Mesenchymal stem cell (in vitro differentiated cells and primary cell): ENCODE data around the gene EPB41L2.

Experiments used
- DNase-seq: peaks from one replicate; pipeline ENCODE4 v3.0.0-alpha.2; 2013
- H2AFZ ChIP-seq: one replicate; pipeline ENCODE4 v1.6.1; 2013; ENCODE audit warnings: low read depth, mild to moderate bottlenecking, control low read depth, inconsistent platforms, low read length, moderate library complexity
- H2AK5ac ChIP-seq: 2 replicates; pipeline ENCODE4 v1.6.1; 2013; ENCODE audit warnings: low read length, moderate library complexity, mild to moderate bottlenecking, inconsistent platforms; ENCODE audit not compliant: severe bottlenecking
- H2BK120ac ChIP-seq: one replicate; pipeline ENCODE4 v1.6.1; 2013; ENCODE audit warnings: low read depth, mild to moderate bottlenecking, inconsistent platforms, low read length, moderate library complexity
- H2BK12ac ChIP-seq, 2 experiments: one replicate each; pipeline ENCODE4 v1.6.1; 2013; ENCODE audit warnings: inconsistent platforms in 2 of 2, low read length in 2 of 2, mild to moderate bottlenecking in 2 of 2, moderate library complexity in 2 of 2, control low read depth in 1 of 2
- H2BK15ac ChIP-seq: one replicate; pipeline ENCODE4 v1.6.1; 2013; ENCODE audit warnings: mild to moderate bottlenecking, low read depth, inconsistent platforms; ENCODE audit not compliant: poor library complexity, severe bottlenecking
- H2BK5ac ChIP-seq: 2 replicates; pipeline ENCODE4 v1.6.1; 2013; ENCODE audit warnings: low read depth, mild to moderate bottlenecking, low read length, control low read depth, inconsistent platforms; ENCODE audit not compliant: poor library complexity, severe bottlenecking
- H3K14ac ChIP-seq, 2 experiments: one replicate each; pipeline ENCODE4 v1.6.1; 2013; ENCODE audit warnings: inconsistent platforms in 2 of 2, low read length in 2 of 2, control low read depth in 1 of 2, mild to moderate bottlenecking in 1 of 2, moderate library complexity in 1 of 2
- H3K18ac ChIP-seq, 2 experiments: one replicate each; pipeline ENCODE4 v1.6.1; 2013; ENCODE audit warnings: inconsistent platforms in 2 of 2, low read length in 2 of 2, control low read depth in 1 of 2, low read depth in 1 of 2, mild to moderate bottlenecking in 1 of 2
- H3K23ac ChIP-seq, 2 experiments: one replicate each; pipeline ENCODE4 v1.6.1; 2013; ENCODE audit warnings: inconsistent platforms in 2 of 2, low read length in 2 of 2, mild to moderate bottlenecking in 2 of 2, moderate library complexity in 2 of 2, control low read depth in 1 of 2
- H3K27ac ChIP-seq: 2 replicates; pipeline ENCODE4 v1.5.1; 2013; ENCODE audit warnings: mild to moderate bottlenecking, moderate library complexity, low read length, control low read depth, inconsistent platforms; ENCODE audit not compliant: poor library complexity, severe bottlenecking
- H3K27me3 ChIP-seq, 2 experiments: 2 replicates each; pipeline versions ENCODE4 v1.6.1 to v1.7.0; 2013; ENCODE audit warnings: low read length in 2 of 2, mild to moderate bottlenecking in 2 of 2, moderate library complexity in 2 of 2, control low read depth in 1 of 2, inconsistent platforms in 1 of 2; ENCODE audit not compliant: control insufficient read depth in 1 of 2, insufficient read depth in 1 of 2
- H3K36me3 ChIP-seq, 2 experiments: 2 replicates each; pipeline versions ENCODE4 v1.6.1 to v1.7.0; 2013; ENCODE audit warnings: low read length in 2 of 2, control low read depth in 1 of 2, inconsistent platforms in 1 of 2, low read depth in 1 of 2, mild to moderate bottlenecking in 1 of 2; ENCODE audit not compliant: insufficient read depth in 2 of 2, control insufficient read depth in 1 of 2
- H3K4ac ChIP-seq, 2 experiments: one replicate each; pipeline ENCODE4 v1.6.1; 2013; ENCODE audit warnings: inconsistent platforms in 2 of 2, low read length in 2 of 2, mild to moderate bottlenecking in 2 of 2, moderate library complexity in 2 of 2, control low read depth in 1 of 2, low read depth in 1 of 2
- H3K4me1 ChIP-seq: 2 replicates; pipeline ENCODE4 v1.6.1; 2013; ENCODE audit warnings: low read depth, low read length, control low read depth; ENCODE audit not compliant: control insufficient read depth, insufficient read depth
- H3K4me2 ChIP-seq: 2 replicates; pipeline ENCODE4 v1.6.1; 2013; ENCODE audit warnings: low read length, mild to moderate bottlenecking, inconsistent platforms; ENCODE audit not compliant: poor library complexity, severe bottlenecking
- H3K4me3 ChIP-seq, 2 experiments: 2 replicates each; pipeline versions ENCODE4 v1.5.1 to v1.7.0; 2013; ENCODE audit warnings: low read length in 2 of 2, mild to moderate bottlenecking in 2 of 2, control low read depth in 1 of 2, low read depth in 1 of 2; ENCODE audit not compliant: insufficient read depth in 1 of 2
- H3K79me1 ChIP-seq: replicated peaks from 2 replicates; pipeline ENCODE4 v1.6.1; 2013; ENCODE audit warnings: mild to moderate bottlenecking, control low read depth, low read length, inconsistent platforms; ENCODE audit not compliant: poor library complexity, severe bottlenecking
- H3K9ac ChIP-seq: 2 replicates; pipeline ENCODE4 v1.7.0; 2013; ENCODE audit warnings: mild to moderate bottlenecking, low read length, moderate library complexity
- H3K9me3 ChIP-seq: 2 replicates; pipeline ENCODE4 v1.7.0; 2013; ENCODE audit warnings: mild to moderate bottlenecking, low read length; ENCODE audit not compliant: control insufficient read depth
- H4K8ac ChIP-seq: one replicate; pipeline ENCODE4 v1.6.1; 2013; ENCODE audit warnings: inconsistent platforms, mild to moderate bottlenecking, low read length, moderate library complexity
- H4K91ac ChIP-seq: one replicate; pipeline ENCODE4 v1.6.1; 2013; ENCODE audit warnings: mild to moderate bottlenecking, low read length, inconsistent platforms
- WGBS: methylation state at CpG from one replicate; pipeline ENCODE4 v1.1.7; 2013; ENCODE audit warnings: mixed read lengths; 5-methylcytosine and 5-hydroxymethylcytosine counted together

EPB41L2 gene

DNA sequence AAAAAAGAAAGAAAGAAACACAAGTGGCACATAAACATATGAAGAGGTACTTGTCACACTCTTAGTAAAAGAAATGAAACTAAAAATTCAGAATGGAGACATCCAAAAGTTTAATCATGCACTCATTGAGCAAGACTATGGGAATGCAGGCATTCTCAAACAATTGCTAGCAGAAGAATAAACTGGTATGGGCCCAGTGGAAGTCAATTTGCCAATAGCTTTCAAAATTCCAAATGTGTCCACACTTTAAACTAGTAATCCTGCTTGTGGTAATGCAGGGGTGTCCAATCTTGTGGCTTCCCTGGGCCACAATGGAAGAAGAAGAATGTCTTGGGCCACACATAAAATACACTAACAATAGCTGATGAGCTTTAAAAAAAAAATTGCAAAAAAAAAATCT lies 97.4 kb downstream of the EPB41L2 start:
- H3K9me3 ChIP-seq: no peaks in the 10 kb centered on the region
- no peak for DNase-seq

DNA sequence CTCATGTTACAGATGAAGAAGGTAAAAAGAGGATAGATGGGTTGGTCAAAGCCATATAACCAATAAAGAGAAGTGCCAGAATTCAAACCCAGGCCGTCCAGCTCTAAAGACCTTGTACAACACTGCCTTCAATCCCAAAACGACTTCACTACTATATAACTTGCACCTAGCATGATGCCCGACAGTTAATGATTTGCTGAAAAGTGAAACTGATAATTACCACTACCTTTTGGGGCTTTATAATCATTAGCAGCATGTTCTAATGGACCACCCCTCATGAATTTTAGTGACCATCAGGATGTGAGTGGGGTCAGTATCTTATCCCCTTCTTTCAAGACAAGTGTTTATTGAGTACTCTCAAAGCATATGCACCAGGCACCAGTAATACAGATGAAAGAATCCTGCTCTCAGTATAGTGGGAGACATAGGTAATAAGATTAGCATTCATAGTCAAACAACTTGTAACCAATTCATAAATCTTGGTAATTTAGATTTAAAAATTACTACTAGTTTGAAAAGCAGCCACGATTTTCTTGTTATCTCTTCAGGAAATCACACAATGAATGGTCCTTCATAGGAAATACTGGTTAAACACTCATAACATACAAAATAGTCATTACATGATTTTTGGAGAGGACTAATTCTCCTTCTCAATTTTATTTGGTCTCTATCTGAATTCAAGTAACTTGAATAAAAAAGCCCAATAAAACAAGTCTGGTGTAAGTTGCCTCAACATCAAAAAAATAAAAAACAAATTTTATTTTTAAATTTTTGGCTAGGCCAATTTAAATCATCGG lies 98.0 kb downstream of the EPB41L2 start:
- no peak overlapping the region for H3K4me2 ChIP-seq
- H3K36me3 ChIP-seq: no peaks in the 10 kb centered on the region
- no peak overlapping the region for H2BK15ac ChIP-seq
- WGBS: 94% methylated on average over 3 of the region's 5 CpGs
- no peak overlapping the region for H2BK5ac ChIP-seq
- DNase-seq: no peak
- H3K79me1 ChIP-seq: peaks cover 35% of the 10 kb centered on the region
- no peak overlapping the region for H3K4ac ChIP-seq
- no peak overlapping the region for H3K23ac ChIP-seq
- no peak overlapping the region for H3K9ac ChIP-seq
- H2BK120ac ChIP-seq: no peak overlapping the region
- H3K27ac ChIP-seq: no peak overlapping the region
- no peak overlapping the region for H2AFZ ChIP-seq
- no peaks in the 10 kb centered on the region for H3K4me1 ChIP-seq
- peak overlapping the region in 1 of 2 experiments; percentile 8 for H3K18ac ChIP-seq
- no peak overlapping the region for H4K8ac ChIP-seq
- H3K4me3 ChIP-seq: no peak overlapping the region
- no peaks in the 10 kb centered on the region for H3K27me3 ChIP-seq
- H2BK12ac ChIP-seq: no peak overlapping the region
- no peak overlapping the region for H2AK5ac ChIP-seq
- no peak overlapping the region for H4K91ac ChIP-seq
- H3K9me3 ChIP-seq: no peaks in the 10 kb centered on the region
- no peak overlapping the region for H3K14ac ChIP-seq

More for the DNA sequence above, 97.4 kb downstream of the EPB41L2 start:
- no peak overlapping the region for H2AFZ ChIP-seq
- H3K4me1 ChIP-seq: peaks cover 2% of the 10 kb centered on the region
- H3K14ac ChIP-seq: no peak overlapping the region
- no peak overlapping the region for H2BK15ac ChIP-seq
- no peak overlapping the region for H3K4me3 ChIP-seq
- H3K79me1 ChIP-seq: peaks cover 37% of the 10 kb centered on the region
- no peak overlapping the region for H2BK5ac ChIP-seq
- no peak overlapping the region for H4K8ac ChIP-seq
- no peaks in the 10 kb centered on the region for H3K36me3 ChIP-seq
- H3K27ac ChIP-seq: no peak overlapping the region
- H2BK12ac ChIP-seq: no peak overlapping the region
- no peak overlapping the region for H3K4ac ChIP-seq
- H2BK120ac ChIP-seq: no peak overlapping the region
- no peaks in the 10 kb centered on the region for H3K27me3 ChIP-seq
- no peak overlapping the region for H3K23ac ChIP-seq
- no peak overlapping the region for H3K18ac ChIP-seq
- H3K9ac ChIP-seq: no peak overlapping the region
- H2AK5ac ChIP-seq: no peak overlapping the region
- H3K4me2 ChIP-seq: no peak overlapping the region
- H4K91ac ChIP-seq: no peak overlapping the region

DNA sequence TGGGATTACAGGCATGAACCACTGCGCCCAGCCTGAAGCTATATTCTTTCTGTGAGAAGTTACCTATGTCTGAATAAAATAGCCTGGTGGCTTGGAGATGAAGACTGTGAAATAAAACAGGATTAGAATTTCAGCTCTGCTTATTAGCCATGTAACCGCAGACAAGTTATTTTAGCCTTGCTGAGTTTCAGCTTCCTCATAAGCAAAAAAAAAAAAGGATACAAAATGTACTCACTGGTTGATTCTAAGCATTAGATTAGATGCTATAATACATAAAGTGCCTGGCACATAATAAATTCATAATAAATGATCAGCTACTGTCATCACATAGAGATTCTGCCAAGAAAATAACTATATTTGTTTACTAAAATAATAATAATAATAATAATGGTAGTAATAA lies 98.8 kb downstream of the EPB41L2 start:
- Histone ChIP-seq H2BK15ac (no peak overlapping the region), H3K23ac (no peak overlapping the region), H3K4me3 (no peak overlapping the region), H3K9ac (no peak overlapping the region), H3K27me3 (no peaks in the 10 kb centered on the region), H3K27ac (no peak overlapping the region), H3K14ac (no peak overlapping the region), H3K79me1 (peaks cover 35% of the 10 kb centered on the region), H3K4ac (no peak overlapping the region), H2BK120ac (no peak overlapping the region), H2AK5ac (no peak overlapping the region), H3K9me3 (no peaks in the 10 kb centered on the region), H3K18ac (no peak overlapping the region), H2AFZ (no peak overlapping the region), H3K36me3 (no peaks in the 10 kb centered on the region), H2BK5ac (no peak overlapping the region), H3K4me1 (no peaks in the 10 kb centered on the region), H2BK12ac (no peak overlapping the region), H3K4me2 (no peak overlapping the region), H4K8ac (no peak overlapping the region), H4K91ac (no peak overlapping the region)
- WGBS: 95% methylated on average over 1 of the region's 2 CpGs
- DNase-seq: no peak

DNA sequence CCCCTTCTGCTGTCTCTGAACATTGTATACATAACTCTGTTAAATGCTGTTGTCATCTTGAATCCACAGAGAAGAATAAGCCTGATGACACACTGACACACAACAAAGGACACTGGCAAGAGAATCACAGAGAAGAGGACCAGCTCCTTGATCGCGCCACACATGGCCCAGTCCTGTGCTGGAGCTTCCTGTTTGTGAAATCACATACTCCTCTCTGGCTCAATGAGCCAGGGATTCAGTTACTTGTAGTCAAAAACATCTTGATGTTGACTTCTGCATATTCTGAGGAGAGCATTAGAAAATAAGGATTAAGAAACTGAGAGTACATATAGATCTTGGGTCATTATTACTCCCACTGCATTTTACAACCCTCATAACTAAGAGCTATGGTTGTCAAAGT lies 100.1 kb downstream of the EPB41L2 start:
- Histone ChIP-seq H2BK12ac (peak overlapping the region in 1 of 2 experiments; percentile 11), H2AFZ (no peak overlapping the region), H3K79me1 (peaks cover 40% of the 10 kb centered on the region), H3K9ac (no peak overlapping the region), H3K9me3 (no peaks in the 10 kb centered on the region), H3K23ac (no peak overlapping the region), H2BK120ac (no peak overlapping the region), H3K14ac (no peak overlapping the region), H3K4me1 (peaks cover 1% of the 10 kb centered on the region), H2BK5ac (no peak overlapping the region), H3K4me2 (no peak overlapping the region), H3K27me3 (no peaks in the 10 kb centered on the region), H3K4ac (peak overlapping the region in 1 of 2 experiments; percentile 41), H4K91ac (no peak overlapping the region), H2AK5ac (no peak overlapping the region), H3K36me3 (no peaks in the 10 kb centered on the region), H3K4me3 (no peak overlapping the region), H3K27ac (no peak overlapping the region), H3K18ac (no peak overlapping the region), H4K8ac (no peak overlapping the region), H2BK15ac (no peak overlapping the region)
- no peak for DNase-seq
- 70% methylated on average over 2 of the region's 2 CpGs for whole genome bisulfite sequencing
